Uterus (tissue), 2 donors: Measurements from ENCODE around the gene KRTAP12-2.

ENCODE experiments used
- CTCF ChIP-seq, 4 experiments: fragments of 200-600 bp in 2 of 4; fragments of 450-650 bp in 2 of 4; sonication (generic) in 2 of 4; IDR thresholded peaks; one replicate each; pipeline ENCODE4 v1.5.1; 2016 to 2019; ENCODE audit warnings: antibody characterized with exemption in 4 of 4, mild to moderate bottlenecking in 2 of 4, moderate library complexity in 1 of 4
- POLR2A ChIP-seq, 2 donors: fragments of 450-650 bp; IDR thresholded peaks; one replicate each; pipeline ENCODE4 v1.6.1; 2016; ENCODE audit warnings: antibody characterized with exemption in 2 of 2, mild to moderate bottlenecking in 1 of 2, moderate library complexity in 1 of 2

- TF ChIP-seq CTCF (IDR thresholded peaks at IDR 0.05) (no peak), POLR2A (IDR thresholded peaks at IDR 0.05) (no peak)
Measured at GRCh38 chr21:44681152-44681551, 14.4 kb upstream of the KRTAP12-2 start.
